KG1 (cell line): ENCODE results near the gene MMP12.

Experiments
- DNase-seq: peaks from one replicate; lab custom pipeline; 2025; lab: John Stamatoyannopoulos, UW

Gene MMP12

DNA sequence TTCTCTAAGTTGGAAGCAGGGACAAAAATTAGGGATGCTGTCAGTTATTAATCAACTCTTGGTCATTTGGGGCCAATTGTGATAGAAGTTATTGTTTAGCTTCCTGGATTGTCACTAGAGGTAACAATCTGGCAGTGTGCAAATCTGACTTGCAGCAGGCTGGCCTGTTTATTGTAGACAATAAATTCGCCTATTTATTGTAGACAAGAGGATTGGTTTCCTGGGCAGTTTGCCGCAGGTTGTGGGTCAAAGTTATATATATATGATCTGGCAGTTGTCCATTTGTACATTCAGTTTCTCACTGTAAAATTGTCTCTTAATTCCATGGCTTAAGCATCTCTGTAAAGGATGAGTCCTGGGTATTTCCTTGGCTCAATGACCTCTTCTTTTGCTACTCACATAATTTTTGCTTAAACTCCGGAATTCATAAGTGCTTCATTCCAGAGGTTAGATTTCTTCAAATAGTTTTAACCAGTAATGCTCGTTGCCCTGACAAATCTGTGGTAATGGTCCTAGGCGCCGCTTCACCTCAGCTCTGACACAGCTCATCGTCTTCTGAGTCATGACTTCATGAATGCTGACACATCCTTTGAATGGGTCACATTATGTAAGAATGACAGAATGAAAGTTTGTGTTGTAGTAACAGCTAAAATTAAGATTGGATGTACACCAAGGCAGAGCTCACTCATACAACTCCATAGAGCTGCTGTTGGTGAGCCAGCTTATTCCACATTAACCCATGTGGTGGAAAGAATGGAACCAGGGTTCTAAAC, 23.6 kb downstream of the MMP12 start:
- DNase-seq, result no peak

GRCh38 chr11:102849311-102849710, 25.5 kb downstream of the MMP12 start:
- DNase-seq, result no peak

DNA sequence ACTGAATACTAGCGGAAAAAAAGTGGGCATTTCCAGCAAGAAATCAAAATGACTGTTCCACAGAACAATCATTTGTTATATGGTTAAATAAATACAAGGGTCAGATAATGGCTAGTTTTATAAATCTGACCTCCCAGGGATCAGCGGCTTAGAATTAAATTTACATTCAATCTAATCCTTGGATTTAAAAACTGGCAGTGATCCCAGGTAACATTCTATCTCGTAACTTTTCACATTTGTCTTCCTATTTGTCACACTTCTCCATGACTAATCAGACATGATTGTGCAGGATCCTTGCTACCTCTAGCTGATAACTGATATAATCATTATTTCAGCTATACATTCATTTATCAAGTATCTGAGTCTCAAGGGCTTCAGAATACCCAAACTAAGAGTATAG, 28.5 kb downstream of the MMP12 start:
- no peak for DNase-seq

DNA sequence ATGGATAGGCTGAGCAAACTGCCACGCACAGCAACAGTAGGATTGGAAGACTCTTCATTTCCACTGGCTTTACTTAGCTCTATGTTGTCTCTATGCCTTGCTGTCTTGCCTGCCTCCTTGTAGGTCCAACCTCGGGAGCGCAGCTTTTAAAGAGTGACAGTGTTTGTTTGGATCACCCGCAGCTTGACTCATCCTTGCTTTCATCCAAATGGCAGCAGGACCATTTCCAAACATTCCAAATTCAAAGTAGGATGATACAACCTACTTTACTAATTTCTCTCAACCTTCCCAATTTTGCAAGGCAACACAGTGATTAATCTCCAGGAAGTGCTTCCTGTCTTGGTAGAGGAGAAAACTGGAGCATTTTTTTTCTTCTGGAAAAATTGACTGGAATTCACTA, 31.3 kb downstream of the MMP12 start, which contains the start of gene MMP3:
MMP3 (minus strand) TSS at position 121 of the 400 bp plus-strand sequence; CDS start at position 58, 63 bp downstream.
- no peak for DNase-seq

- no peak for DNase-seq
Measured at GRCh38 chr11:102842930-102843329, 31.9 kb downstream of the MMP12 start.

DNA sequence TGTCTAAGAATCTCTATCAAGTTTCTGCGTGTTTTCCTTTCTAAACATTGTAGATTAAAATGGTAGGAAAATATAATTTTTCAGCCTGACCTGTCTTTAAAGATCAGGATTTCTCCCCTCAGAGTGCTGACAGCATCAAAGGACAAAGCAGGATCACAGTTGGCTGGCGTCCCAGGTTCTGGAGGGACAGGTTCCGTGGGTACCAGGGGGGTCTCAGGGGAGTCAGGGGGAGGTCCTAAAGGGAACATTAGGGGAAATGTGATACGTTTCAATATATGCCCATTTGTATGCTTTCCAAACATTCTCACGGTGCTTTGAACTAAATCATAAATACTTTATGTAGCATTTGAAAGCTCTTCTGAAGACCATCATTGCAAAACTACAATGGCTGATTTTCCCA, 34.8 kb downstream of the MMP12 start:
- no peak for DNase-seq

GRCh38 chr11:102837646-102838045, 37.1 kb downstream of the MMP12 start:
- DNase-seq, result no peak

DNA sequence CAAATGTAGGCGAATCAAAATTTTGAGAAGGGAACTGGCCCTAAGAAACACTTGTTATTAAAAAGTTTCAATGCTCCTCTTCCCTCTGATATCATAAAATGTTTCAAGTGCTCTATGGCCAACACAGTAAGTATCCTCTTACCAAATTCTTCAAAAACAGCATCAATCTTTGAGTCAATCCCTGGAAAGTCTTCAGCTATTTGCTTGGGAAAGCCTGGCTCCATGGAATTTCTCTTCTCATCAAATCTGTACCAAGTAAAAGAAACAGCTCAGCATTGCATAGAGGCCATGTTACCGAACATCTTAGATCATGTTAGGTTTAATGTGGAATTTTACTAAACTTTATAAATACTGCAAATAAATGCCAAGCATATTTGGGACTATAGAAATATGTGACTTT, 37.6 kb downstream of the MMP12 start:
- DNase-seq, result no peak

DNA sequence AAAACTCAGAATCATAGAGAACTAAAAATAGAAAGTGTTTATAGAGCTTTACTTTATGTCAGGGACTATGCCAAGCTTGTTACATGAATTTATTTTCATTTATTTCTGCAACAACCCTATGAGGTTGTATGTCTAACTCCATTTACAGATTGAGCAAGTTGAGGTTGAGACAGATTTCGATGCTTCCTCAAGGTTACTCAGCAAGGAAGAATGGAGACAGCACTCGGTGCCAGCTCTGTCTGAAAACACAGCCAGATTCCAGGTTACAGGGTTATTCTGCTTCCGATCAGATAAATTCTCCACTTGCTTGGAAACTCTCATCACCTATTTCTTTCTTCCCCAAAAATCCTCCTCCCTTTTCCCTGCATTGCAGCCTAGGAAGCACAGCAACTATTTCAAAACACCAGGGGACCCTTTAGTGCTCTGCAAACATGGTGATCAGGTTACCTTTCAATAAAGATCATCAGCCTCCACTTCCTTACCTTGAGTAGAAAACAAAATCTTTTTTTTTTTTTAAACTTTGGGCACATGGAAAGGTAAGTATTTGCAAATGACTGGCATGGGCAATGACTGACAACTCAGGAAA, 38.4 kb downstream of the MMP12 start:
- DNase-seq, result no peak

DNA sequence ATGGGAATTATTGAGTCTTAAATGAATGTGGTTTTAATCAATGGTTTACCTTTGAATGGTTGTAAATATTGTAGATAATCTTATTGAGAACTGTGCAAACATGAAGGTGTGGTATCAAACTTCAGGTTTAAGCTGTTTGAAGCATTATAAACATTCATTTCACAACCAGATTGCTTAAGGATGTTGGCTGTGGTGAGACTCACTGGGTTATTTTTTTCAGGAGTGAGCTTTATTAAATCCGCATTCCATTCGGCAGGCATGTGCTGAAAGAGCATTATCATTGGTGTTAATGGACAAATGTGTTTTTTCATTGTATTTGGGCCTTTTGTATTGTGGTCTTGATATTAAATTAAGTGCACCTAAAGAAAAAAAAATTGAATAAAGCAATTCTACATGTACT, 41.1 kb downstream of the MMP12 start:
- DNase-seq, result no peak

DNA sequence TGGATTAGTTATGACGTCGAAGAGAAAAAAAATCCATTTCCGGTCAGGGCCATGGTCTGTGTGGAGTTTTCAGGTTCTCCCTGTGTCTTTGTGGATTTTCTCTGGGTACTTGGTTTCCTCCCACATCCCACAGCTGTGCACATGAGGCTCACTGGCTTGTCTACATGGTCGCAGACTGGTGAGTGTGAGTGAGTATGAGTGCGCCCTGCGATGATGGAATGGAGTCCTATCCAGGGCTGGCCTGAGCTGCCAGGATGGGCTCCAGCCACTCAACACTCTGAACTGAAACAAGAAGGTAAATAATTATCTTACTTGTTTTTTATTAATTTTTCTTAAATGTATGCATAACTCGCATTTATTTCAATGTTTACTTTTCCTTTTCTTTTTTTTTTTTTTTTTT, 42.2 kb downstream of the MMP12 start:
- DNase-seq, result no peak

- DNase-seq, result no peak
Measured at GRCh38 chr11:102831489-102832440, 43.0 kb downstream of the MMP12 start.

- DNase-seq, result no peak
Measured at GRCh38 chr11:102831128-102831488, 43.7 kb downstream of the MMP12 start.

DNA sequence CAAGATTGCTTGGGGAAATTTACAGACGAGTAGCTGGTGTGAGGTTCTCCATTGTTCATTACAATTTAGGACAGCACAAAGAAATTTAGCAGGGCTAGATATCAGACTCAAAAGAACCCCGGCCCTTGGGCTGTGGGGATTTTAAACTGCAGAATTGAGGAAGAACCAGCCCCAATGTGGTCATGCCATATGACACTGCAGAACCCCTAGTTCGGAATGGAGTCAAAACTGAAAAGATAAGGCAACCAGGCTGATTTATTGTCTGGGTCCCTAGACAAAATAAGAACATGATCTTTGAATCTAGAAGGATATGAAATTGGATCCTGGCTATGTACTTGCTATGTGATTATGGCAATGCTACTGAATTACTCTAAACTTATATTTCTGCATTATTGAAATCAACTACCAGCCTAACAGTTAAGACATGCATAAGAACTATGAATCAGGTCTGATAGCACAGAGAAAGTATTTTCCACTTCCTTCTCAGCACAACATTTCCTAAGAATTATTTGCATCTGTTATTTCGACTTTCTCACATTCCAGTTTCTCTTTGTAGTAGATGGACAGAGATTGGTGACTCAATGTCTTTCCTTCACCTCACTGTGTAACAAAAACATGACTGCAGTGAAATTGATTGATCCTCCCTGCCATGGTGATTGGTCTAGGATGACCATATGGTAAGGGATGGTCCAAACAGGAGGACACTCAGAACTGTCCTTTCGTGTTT, 44.6 kb downstream of the MMP12 start:
- DNase-seq, result no peak

GRCh38 chr11:102829316-102830000, 45.3 kb downstream of the MMP12 start:
- no peak for DNase-seq

GRCh38 chr11:102824556-102824955, 50.2 kb downstream of the MMP12 start:
- no peak for DNase-seq

GRCh38 chr11:102819491-102819890, 55.3 kb downstream of the MMP12 start:
- DNase-seq, result no peak

GRCh38 chr11:102813484-102813883, 61.3 kb downstream of the MMP12 start:
- no peak for DNase-seq
